Stimulated activated CD4-positive, alpha-beta T cell treated with anti-CD3 and anti-CD28 coated beads, Interleukin-12 subunit alpha, Interleukin-12 subunit beta, amount 100 ng/mL, for 4 hours (primary cell): ENCODE results near the gene RNF157.
A peak's percentile ranks its signal among the peaks of the same experiment; 100 is the strongest.
"Not testable (repeated sequence)": the region's sequence is repeated elsewhere in the genome, so short reads cannot be mapped to it uniquely, and the experiment has no call there.

Experiments
- DNase-seq: peaks from one replicate; pipeline ENCODE4 v3.0.0-alpha.2; 2020

Gene RNF157

GRCh38 chr17:76252967-76253766 lies 12.9 kb upstream of the RNF157 start:
- not testable (repeated sequence) for DNase-seq

GRCh38 chr17:76252040-76252954 lies 12.0 kb upstream of the RNF157 start:
- no peak for DNase-seq

- no peak for DNase-seq
These were observed 11.3 kb upstream of the RNF157 start for GRCh38 chr17:76251478-76252039.

- no peak for DNase-seq
These were observed 9.8 kb upstream of the RNF157 start for GRCh38 chr17:76250141-76250540.

- no peak for DNase-seq
These were observed 7.9 kb upstream of the RNF157 start for GRCh38 chr17:76248013-76248782.

GRCh38 chr17:76247304-76247703 lies 7.0 kb upstream of the RNF157 start:
- no peak for DNase-seq

GRCh38 chr17:76246080-76247066 lies 6.1 kb upstream of the RNF157 start:
- peak; percentile 16 for DNase-seq

GRCh38 chr17:76244721-76245120 lies 4.4 kb upstream of the RNF157 start:
- not testable (repeated sequence) for DNase-seq

- DNase-seq, result no peak
These were observed 3.8 kb upstream of the RNF157 start for GRCh38 chr17:76243826-76244679.

GRCh38 chr17:76241691-76242255 lies 1.5 kb upstream of the RNF157 start:
- DNase-seq, result no peak

- no peak for DNase-seq
These were observed 878 bp upstream of the RNF157 start for GRCh38 chr17:76241204-76241538.

GRCh38 chr17:76239538-76240274 lies 587 bp downstream of the RNF157 start:
- peak; percentile 12 for DNase-seq

GRCh38 chr17:76238847-76239537 lies 1.3 kb downstream of the RNF157 start:
- DNase-seq, result no peak

GRCh38 chr17:76237859-76238313 lies 2.4 kb downstream of the RNF157 start:
- DNase-seq, result no peak

- DNase-seq, result no peak
These were observed 3.7 kb downstream of the RNF157 start for GRCh38 chr17:76236603-76237002.

- DNase-seq, result no peak
These were observed 4.4 kb downstream of the RNF157 start for GRCh38 chr17:76235883-76236282.

- DNase-seq, result no peak
These were observed 6.0 kb downstream of the RNF157 start for GRCh38 chr17:76234354-76234679.

GRCh38 chr17:76233588-76234353 lies 6.5 kb downstream of the RNF157 start:
- no peak for DNase-seq
